ENCODE measurements around the gene GOT1.

Gene GOT1

DNA sequence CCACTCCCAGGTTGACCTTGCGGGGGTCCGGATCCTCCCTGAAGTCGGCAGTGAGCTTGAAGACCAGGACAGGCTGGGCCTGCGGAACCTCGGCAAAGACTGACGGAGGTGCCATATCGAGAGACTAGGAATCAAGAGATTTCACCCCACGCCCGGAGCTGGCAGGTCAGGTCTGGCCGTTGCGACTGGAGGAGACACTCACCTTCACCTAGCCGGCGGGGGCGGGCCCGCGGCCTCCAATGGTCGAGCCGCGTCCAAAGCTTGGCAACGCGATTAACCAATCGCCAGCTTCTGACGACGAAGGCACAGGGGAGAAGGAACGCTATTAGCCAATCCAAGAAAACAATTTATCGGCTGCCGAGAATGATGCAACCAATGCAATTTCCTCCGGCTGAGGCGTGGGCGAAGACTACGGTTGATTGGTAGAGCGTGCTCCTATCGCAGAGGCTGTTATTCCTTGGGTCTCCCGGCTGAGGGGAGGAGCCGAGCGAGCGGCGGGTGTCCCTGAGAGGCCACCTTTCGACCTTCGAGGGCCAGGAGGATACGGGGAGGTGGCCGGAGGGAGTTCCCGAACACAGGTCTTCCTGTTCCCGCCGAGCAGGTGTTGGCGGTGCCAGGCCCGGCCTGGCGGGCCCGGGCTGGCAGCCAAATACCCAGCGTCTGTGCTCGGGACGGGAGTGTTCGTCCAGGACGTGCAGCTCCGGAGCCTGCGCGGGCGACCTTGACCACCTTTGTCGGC lies at the start of gene GOT1:
Gene GOT1, minus strand, starts transcription at position 174 of the 739 bp plus-strand sequence. Its CDS starts 59 bp downstream, at position 115.
- peak; percentile 78 to 91 (median 89) for DNase-seq (ENCODE audit: low read depth in 3 of 3)

DNA sequence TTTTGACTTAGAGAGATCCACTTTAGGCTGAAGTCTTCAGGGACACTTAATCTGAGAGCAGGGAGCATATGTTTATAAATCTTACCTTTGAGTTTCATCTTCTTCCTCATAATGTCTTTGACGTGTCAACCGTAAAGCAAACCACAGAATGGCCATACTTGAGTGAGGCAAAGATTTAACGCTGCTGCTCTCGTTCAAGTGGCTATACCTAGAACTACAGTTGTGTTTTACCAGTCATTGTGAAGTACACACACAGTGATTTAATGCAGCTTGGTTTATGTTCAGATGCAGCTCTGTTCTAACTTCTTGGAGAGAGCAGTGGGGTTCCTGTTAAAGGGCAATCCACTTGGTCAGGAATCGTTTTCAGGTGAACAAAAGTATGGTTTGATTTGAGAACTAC lies 39.9 kb upstream of the GOT1 start:
- no peak for DNase-seq (ENCODE audit: low read depth in 3 of 3)

DNA sequence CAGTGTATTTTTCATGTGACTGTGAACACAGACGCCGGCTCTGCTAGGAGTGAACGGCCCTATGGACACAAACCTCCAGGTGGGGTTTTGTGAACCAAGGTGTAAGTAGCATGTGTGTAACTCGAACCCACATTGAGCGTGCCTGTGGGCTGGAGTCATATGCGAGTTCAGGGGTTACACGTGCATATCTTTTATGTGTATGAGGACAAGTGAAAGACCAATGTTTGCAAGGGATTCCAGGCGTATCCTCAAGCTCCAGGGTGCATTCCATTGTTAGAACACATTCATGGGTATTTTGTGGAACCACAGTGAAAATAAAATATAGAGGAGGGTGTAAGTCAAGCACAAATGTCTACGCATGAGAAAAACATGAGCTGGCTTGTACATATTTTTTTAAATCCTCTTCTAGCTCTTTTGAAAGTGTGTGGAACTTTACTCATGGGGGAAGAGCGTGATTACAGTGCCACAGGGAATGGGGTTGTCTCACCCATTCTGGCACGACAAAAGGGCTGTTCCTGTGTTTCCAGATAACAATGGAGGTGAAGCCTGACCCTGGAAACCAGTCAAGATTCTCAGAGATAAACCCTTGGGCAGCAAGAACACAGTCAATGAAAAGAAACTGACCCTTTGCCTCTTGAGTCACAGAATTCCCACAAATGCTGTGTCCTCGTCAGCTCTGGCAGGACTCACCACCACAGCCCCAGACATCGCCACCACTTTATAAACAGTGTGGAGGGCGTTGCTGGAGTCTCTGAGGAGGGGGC lies 37.0 kb upstream of the GOT1 start:
- no peak for DNase-seq (ENCODE audit: low read depth in 3 of 3)

DNA sequence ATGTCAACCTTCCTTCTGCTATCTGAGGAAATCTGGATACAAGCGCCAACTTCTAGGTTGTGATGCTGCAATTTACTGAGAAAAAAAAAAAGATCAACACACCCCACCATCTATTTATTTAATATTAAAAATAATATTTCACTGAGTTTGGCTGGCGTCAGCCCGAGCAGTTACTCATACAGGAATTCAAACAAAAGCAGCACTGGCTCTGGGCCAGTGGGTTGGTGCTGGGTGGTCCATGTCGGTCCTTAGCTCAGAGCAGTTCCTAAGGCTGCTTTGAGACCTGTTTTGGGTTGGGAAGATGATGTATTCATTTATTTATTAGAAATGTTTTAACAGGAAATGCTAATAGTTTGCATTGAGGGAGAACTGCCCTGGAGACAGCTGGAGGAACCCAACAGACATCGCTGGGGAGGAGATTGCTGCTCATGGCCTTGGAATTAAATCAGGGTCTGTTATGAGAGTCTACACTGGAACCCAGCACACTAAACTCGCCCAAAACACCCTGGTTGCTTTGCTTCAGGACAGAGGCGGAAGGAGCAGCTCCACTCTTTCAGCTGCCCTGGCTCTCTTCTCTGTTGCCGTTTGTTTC lies 36.3 kb upstream of the GOT1 start:
- DNase-seq (ENCODE audit: low read depth in 3 of 3), result no peak

DNA sequence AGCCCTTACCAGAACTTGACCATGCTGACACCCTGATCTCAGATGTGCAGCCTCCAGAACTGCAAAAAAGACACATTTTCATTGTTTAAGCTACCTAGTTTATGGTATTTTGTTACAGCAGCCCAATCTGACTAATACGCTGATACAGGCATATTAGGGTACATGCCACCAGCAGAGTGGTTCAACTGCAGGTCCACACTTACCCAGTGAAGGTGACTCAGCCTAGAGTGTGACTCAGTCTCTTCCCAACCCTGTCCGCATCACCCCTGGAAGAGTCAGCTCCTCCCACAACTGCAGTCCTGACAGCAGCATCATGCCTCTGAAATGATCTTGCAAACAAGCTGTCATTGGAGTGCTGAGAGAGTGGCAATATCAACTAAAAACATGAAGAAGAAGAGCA lies 30.8 kb upstream of the GOT1 start:
- DNase-seq (ENCODE audit: low read depth in 3 of 3), result no peak

DNA sequence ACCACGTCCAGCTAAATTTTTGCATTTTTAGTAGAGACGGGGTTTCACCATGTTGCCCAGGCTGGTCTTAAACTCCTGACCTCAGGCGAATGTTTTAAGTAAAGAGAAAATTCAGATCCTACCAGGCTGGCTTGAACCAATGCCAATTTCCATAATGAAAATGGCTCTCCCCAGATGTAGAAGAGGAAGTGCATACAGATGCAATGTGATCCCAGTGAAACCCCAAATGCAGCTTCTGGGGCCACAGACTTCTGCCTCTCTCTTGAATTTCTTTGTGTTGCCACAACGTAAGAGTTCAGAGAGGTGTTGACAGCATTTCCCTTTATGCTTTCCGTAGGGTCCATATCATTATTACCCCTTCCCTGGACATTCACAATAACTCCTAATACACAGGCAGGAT lies 29.6 kb upstream of the GOT1 start:
- no peak for DNase-seq (ENCODE audit: low read depth in 3 of 3)

DNA sequence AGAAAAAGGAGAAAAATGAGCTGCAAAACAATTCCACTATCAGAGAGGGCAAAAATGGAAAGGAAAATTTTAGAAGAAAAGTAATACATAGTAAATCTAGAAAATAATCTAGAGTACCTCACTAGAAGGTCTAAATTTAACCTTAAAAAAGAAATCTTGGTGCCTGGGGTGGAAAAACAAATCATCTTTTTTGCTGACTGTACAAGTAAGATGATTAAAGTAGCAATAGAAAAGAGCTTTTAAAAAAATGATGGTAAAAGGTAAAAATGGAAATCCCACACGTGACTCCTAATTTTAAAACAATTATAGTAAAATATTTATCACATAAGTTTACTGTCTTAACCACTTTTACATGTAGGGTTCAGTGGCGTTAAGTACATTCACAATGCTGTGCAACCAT lies 28.8 kb upstream of the GOT1 start:
- no peak for DNase-seq (ENCODE audit: low read depth in 3 of 3)

DNA sequence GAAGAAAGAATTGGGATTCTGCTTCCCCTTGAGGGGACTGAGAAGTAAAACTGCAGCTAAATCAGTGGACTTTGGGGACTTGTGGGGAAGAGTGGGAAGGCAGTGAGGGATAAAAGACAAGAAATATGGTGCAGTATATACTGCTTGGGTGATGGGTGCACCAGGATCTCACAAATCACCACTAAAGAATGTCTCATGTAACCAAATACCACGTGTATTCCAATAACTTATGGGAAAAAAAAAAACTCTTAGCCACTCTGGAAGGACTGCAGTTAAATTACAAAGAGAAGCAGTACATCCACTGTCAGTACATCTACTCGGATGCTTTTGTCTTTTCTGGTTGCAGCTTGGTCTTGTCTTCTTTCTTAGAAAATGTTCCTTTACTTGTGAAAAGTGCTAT lies 27.4 kb upstream of the GOT1 start:
- DNase-seq (ENCODE audit: low read depth in 3 of 3), result no peak

DNA sequence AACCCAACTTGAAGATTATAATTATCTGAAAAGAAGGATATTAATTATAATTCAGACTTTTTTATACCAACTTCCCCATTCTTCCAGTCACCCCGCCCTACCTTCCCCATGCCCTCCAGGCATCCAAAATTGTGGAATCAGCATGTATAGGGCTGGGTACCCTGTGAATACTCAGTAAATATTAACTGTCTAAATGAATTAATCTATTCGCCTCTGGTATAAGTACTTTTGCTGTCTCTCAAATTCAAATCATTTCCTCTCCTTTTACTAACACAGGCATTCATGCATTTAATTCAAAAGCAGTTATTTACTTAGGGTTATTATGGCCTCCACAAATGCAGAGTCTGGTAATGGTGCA lies 26.5 kb upstream of the GOT1 start:
- no peak for DNase-seq (ENCODE audit: low read depth in 3 of 3)

DNA sequence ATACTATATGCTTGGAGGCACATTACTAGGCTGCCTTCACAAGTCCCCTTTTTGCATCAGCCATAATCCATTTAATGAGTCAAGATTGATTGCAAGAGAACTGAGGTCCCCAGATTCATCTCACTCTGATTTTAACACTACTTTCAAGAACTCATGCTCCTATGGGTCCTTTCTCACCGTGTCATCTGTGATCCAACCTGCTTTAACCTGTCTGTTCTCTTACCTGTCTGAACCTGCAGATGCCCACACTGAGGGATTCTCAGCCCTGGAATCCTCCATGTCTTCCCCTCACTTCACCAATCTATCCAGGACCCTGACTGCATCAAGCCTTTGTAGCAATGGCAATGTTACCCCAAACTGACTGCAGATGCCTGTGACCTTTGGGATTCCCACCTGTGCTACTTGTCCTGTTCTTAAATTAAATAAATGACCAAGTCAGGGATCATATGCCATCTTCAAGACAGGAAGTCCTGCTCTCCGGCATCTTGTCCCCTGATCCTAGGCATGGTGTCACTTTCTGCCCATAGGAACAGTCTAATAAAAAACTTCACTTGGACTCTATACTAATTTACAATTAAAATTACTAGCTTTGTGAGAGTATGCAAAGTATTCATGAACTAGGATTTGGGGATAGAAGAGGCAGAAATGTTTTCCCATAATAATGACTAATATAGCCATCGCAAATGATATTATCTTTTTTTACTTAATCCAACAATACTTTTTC lies 25.9 kb upstream of the GOT1 start:
- no peak for DNase-seq (ENCODE audit: low read depth in 3 of 3)

DNA sequence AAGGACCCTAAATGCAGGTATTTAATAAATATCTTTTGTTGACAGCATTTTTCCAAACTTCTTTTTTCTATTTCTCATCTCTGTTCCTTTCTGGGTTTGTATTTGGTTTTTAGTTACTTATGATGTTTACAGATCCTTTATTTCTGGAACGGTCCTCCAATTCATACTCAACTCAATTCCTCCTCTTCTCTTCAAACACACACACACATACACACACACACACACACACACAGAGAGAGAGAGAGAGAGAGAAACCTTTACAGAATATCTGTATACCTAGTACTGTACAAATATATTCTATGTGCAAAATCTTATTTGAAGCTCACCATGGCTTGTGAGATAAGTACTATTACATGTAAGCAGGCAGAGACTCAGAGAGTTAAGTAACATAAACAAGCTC lies 21.6 kb upstream of the GOT1 start:
- DNase-seq (ENCODE audit: low read depth in 3 of 3), result no peak

DNA sequence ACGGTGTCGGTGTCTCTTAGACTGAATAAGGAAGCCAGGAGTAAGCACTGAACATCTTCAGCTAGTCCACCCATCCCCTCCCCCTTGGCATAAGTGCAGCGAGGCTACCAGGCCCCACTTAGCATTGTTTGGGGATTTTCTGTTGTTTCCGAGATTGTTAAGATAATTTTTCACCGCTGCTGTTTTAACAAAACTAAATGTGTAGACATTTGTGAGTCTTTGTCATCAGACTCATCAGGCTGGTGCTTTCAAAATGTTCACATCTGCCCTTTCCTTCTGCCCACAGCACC lies 21.0 kb upstream of the GOT1 start:
- DNase-seq (ENCODE audit: low read depth in 3 of 3), result no peak

DNA sequence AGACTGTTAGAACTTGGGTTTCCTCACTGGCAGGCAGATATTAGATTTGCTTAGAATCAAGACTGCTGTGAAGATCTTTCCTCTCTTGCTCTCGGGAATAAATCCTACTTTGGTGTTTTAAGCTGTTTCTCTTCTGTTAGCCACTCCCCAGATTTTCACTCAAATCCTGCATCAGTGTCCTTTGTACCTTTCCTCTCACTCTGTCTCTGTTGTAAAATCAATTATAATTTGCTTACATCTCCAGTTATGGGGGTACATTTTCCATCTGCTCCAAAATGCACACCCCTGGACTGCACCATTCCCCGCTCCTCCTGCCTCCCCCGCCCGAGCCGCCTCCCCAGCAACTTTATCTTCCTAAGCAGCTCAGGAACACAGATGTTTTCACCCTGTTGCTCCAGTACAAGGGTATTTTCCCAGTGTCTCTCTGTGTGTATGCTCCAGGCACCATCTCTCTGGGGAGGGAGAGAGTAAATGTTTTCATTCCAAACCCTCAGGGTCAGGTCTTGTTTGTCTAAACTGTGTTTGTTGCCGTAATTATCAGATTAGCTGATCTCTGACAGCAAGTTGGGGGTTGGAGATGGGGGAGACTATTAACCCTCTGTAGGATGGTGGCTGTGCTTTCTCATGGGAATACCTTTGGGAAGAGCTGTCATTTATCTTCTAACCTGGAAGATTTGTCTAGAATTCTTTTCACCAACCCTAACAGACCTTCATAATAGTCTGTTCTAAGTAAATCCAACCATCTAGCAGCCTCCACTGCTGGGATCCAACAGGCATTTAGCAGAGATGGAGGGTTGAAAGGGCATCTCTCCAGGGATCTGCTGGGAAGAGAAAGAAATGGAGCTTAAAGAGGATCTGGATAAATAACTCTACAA lies 20.4 kb upstream of the GOT1 start:
- no peak for DNase-seq (ENCODE audit: low read depth in 3 of 3)

DNA sequence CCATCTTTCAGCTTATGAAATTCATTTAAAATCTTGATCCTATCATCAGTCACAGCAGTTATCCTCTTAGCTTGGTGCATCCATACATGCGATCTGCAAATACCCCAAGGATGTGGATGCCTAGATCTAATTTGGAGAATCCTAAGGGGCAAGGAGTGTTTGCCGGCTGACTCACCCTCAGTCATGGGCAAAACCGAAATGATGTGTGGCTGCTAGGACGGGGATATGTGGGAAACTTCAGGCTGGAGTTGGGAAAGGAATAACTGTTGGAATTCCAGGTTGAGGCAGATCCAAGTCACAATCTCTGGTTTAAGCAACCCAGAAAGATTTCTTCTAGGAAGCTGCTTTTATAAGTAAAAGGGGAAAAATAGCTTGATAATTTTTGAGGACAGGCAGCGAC lies 19.7 kb upstream of the GOT1 start:
- DNase-seq (ENCODE audit: low read depth in 3 of 3), result no peak

DNA sequence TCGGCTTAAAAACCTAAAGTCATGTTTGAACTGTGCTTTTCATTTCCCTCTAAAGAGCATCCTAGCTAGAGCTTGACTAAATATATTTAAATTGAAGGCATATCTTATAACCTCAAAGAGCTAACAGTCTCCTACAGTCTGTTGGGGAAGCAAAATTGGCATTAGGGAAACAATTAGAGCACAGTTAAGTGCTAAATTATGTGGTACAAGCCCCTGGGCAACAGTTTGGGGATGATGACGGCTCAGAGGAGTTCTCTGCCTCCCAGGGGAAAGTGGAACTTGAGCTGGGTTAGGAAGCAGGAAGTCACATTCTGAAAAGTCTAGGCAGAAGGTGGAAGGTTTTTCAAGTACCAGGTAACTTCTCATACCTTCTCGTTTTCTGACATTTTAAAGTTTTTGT lies 18.6 kb upstream of the GOT1 start:
- no peak for DNase-seq (ENCODE audit: low read depth in 3 of 3)

DNA sequence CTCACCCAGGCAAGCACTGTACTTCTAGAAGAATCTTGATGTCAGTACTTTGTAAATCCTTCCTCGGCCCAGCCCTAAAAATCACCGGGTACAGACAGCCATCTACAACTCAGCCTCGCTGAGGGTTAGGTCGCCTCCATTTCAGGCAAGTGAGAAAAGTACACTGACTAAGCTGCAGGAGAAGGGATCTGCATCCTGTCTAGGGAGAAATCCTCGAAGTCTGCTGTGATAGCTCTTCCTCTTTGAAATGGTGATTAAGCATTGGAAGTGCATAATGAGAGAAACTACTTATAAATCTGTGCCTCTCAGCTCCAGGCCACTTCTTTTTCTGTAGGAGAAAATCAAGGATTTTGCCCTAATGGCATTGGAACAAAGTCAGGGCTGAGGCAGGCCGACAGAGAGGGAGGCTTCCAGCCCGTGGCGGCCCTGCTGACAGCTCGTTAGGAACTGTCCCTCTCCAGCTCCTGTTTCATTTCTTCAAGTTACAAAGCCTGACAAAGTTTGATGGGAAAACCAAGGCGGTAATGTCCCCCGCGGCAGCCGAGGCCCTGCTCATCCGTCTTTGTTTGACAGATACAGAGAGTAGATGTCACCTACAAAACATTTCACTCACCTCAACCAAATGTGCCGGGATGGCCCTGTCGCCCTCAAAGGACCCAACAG lies 14.1 kb upstream of the GOT1 start:
- no peak for DNase-seq (ENCODE audit: low read depth in 3 of 3)

DNA sequence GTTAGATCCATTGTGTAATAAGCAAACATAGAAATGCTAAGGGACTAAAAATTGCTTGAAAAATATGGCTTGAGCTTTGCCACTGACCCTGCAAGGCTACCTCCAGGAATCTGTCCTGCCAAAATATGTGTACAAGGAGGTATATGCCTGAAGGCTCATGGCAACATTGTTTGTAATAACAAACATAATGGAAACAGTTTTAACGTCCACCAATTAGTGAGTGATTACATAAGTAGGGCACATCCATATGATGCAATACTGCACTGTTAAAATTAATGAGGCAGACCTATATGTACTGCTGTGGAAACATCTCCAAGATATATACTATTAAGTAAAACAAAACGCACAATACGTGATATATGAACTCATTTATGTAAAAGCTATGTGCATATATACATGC lies 13.1 kb upstream of the GOT1 start:
- no peak for DNase-seq (ENCODE audit: low read depth in 3 of 3)

DNA sequence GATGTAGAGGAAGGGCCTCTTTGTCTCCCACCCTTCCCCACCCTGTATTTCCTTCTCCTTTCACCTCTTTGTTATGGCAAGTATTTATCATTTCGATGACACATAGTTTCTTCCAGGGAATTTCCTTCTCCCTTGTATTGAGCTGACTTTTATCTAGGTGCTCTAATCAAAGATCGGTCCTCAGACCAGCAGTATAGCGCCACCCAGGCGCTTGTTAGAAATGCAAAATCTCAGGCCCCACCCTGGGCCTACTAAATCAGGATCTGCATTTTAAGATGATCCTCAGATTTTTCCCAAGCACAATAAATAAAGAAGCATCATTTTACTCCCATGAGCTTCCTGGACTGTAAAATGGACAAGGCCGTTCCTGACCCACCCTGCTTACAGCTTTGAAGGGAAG lies 12.0 kb upstream of the GOT1 start:
- no peak for DNase-seq (ENCODE audit: low read depth in 3 of 3)

DNA sequence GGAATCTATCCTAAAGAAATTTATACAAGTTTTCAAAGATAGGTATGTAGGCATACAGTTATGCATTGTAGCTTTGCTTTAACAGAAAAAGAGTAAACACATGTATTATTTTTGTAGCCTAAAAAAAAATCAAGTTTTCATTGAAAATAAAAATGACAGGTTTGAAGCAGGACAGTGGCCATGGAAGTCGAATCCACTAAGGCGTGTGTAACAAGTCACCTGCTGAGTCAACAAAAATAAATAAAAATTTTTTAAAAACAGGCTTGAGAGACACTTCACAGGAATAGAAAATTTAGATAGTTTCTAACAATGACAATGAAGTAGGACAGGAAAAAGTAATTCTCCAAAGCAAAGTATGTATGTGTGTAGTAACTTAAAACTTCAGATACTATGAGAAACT lies 8.5 kb upstream of the GOT1 start:
- no peak for DNase-seq (ENCODE audit: low read depth in 3 of 3)

DNA sequence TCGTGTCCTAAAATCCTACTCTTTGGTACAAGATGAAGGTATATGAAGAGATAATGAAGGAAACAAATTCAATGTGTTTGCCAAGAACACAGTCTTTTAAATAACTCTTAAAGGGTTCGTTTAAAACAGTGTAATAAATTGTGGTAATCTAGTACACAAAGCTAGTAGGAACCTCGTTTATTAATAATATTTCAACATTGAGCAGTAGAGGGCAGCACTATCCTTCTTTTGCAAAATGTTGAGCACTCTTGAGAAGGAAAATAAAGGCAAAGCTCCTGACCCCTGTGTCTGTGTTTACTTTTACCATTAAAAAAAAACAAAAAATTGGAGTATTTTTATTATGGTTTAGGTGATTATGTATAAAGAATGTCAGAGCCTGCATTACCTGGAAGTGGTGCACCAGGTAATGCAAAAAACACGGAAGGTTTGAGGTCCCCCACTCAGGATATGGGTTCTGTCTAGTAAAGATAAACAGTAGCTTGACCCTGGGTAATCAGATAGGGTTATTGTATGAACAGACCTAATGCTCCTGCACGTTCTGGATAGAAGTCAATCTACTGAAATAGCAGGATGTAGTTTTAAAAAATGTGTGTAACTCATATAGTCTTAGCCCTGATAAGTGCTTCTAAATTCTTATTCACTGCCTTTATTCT lies 5.7 kb upstream of the GOT1 start:
- no peak for DNase-seq (ENCODE audit: low read depth in 3 of 3)
